KG1 (cell line): ENCODE data around the gene AMPD1.

Experiments
- DNase-seq: peaks from one replicate; lab custom pipeline; 2025; lab: John Stamatoyannopoulos, UW

AMPD1 gene

GRCh38 chr1:114638910-114639309, 56.4 kb downstream of the AMPD1 start:
- DNase-seq: no peak

- DNase-seq: no peak
Observed at GRCh38 chr1:114632427-114632826, 62.9 kb downstream of the AMPD1 start.

- DNase-seq: no peak
Observed at GRCh38 chr1:114627107-114627506, 68.2 kb downstream of the AMPD1 start.

GRCh38 chr1:114623364-114623763, 72.0 kb downstream of the AMPD1 start:
- DNase-seq: no peak
